Activated CD4-positive, alpha-beta T cell treated with anti-CD3 and anti-CD28 coated beads, Interleukin-2, amount 50 U/mL, for 24 hours (primary cell): ENCODE measurements around the gene FKBP1A.
A peak's percentile ranks its signal among the peaks of the same experiment; 100 is the strongest.
"Not testable (repeated sequence)": the region's sequence is repeated elsewhere in the genome, so short reads cannot be mapped to it uniquely, and the experiment has no call there.

Source experiments
- DNase-seq, 2 donors: peaks; one replicate each; pipeline ENCODE4 v3.0.0-alpha.2; 2020; ENCODE audit warnings: low read depth in 1 of 2, low spot score in 1 of 2

The FKBP1A gene

DNA sequence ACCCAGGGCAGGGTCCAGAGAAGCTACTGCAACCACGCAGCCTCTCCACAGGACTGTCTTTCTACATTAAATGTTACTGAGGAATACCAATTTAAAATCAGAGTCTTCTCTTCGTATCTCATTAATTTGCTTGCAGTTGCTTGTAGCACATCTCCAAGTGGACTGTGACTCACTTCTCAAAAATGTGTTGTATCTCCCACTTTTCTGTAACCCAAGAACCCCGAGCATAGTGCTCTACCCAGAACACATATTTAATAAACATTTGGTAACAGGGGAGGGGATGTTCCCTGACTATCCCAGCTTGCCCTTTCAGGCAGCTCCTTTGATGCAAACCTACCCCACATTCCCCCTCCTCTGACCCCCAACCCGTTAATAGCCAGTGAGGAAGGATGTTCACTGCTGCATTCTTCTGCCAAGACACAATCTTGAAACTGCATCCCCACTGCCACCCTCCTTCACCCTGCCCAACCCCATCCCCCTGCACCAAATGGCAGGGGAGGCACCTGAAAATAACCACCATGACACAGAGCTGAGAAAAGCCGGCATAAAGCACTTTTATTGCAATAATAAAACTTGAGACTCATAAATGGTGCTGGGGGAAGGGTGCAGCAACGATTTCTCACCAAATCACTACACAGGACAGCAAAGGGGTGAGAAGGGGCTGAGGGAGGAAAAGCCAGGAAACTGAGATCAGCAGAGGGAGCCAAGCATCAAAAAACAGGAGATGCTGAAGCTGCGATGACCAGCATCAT lies 24.2 kb downstream of the FKBP1A start:
- DNase-seq, result no peak

DNA sequence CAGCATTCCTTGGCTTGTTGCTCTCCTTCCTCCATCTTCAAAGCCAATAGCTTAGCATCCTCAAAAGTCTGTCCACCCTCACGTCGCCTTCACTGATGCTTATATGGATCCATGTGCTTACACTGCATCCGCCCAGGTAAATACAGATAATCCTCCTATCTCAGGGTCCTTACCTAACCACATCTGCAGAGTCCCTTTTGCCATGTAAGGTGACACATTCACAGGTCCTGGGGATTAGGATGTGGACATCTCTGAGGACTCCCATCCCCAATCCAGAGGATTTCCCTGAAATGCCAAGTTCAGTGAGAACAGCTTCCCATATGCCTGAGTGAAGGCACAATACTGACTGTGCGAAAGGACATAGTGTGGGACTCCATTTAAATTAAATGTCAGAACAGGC lies 25.4 kb downstream of the FKBP1A start:
- DNase-seq, result no peak

GRCh38 chr20:1364106-1364505 lies 28.7 kb downstream of the FKBP1A start:
- peak in 1 of 2 donors; percentile 17 for DNase-seq

DNA sequence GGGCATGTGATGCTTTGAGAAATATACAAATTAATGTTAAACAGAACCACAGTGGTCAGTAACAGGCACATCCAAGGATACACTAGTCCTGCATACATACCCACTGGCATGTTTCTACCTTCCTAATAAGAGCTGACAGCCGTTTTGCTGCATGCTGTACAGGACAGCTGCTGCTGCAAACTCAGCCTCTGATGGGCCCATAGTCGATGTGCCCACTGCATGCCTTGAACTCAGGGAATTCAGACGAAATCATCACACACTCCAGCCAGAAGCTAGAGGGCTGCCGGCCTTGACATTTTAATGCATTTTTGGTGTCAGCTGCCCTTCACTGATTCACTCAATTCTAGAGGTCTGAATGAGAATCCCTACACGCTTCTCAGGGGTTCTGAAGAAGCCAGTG lies 29.3 kb downstream of the FKBP1A start:
- no peak for DNase-seq

DNA sequence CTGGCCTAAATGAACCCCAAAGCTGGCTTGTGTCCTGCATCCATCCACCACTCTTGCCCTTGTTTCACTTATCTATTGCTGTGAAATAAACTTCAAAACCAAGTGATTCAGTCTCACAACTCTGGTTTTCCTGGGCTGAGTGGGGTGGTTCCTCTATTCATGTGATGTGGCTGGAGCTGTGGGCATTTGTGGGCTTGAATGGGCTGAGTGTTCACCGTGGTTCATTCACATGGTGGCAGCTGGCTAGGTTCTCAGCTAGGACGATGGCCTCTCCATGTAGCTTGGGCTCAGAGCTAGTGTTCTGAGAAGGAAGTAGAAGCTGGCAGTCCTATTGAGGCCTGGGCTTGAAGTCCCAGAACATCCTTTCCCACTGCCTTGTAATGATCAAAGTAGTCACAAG lies 30.4 kb downstream of the FKBP1A start:
- DNase-seq, result no peak

DNA sequence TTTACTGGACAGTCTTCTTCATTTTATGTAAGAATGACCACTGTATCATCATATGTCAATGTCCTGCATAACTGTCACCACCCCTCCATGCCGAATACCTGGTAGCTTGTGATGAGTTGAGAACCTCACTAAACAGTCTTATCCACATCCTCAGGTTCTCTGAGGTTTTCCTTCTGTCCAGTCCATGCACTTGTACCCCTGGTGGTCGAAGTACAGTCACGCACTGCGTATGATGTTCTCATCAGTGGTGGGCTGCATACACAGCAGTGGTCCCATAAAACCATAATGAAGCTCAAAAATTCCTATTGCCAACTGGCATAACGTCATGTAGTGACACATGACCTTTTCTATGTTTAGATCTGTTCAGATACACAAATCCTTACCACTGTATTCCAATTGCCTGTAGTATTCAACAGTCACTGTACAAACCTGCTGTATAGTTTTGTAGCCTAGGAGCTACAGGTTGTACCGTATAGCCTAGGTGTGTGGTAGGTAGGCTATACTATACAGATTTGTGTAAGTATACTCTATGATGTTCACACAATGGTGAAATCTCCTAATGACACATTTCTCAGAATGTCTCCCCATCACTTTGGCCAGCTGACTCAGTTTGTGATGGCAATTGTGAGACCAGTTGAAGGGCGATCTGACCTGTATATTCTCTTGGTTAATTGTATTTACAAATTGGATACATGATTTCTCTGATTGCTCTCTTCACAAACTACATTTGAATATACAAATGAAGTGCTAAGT lies 32.6 kb downstream of the FKBP1A start:
- no peak for DNase-seq

DNA sequence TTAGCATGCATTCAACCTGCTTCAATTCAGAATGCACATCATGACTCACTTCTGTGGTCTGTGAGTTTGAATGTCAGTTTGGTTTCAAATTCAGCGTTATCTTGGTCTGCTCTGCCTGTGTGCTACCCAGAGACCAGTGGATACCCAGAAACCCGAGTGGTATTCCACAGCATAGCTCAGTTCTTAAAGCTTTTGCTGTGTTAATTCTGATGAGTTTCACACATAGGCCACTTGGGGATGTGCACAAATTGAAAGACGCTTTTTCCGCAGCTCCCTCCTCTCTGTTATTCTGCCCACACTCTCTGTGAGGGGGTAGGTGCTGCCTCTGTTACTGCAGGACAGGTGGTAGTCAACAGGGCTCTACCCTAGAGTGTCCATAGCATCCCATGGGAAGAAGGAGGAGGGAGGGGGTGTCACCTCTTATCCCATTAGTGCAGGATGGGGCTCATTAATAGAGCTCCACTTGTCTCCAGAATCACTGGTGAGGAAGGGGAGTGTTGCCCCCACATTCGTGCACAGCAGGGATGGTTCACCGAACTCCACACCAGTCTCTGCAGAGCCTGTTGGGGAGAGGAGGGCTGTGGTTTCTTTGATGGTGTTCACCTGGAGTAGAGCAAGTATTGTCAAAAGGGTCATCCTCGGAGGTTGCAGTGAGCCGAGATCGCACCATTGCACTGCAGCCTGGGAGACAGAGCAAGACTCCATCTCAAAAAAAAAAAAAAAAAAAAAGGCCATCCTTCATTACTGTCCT lies 34.8 kb downstream of the FKBP1A start:
- peak in 1 of 2 donors; percentile 48 for DNase-seq

DNA sequence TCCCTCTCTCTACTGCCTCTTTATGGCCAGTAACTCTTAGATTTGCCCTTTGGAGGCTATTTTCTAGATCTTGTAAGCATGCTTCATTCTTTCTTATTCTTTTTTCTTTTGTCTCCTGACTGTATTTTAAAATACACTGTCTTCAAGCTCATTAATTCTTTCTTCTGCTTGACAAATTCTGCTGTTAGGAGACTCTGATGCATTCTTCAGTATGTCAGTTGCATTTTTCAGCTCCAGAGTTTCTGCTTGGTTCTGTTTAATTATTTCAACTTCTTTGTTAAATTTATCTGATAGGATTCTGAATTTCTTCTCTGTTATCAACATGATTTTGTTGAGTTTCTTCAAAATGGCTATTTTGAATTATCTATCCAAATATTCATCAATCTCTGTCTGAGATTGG lies 38.9 kb downstream of the FKBP1A start:
- DNase-seq, result no peak

DNA sequence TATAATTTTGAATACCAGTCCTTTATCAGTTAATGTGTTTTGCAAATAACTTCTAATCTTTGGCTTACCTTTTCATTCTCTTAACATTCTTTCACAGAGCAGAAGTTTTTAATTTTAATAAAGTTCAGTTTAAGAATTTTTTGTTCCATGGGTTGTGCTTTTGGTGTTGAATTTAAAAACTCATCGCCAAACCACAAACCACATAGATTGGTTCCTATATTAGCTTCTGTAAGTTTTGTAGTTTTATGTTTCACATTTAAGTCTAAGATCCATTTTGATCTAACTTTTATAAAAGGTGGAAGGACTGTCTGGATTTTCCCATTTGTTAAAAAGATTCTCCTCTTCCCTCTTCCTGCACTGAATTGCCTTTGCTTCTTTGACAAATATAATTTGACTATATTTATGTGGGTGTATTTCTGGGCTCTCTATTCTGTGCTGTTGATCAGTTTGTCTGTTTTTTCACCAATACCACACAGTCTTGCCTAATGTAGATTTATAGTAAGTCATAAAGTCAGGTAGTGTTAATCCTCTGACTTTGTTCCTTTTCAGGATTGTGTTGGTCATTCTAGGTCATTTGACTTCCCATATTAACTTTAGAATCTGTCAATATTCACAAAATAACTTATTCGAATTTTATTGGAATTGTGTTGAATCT lies 46.4 kb downstream of the FKBP1A start:
- no peak for DNase-seq

- DNase-seq, result no peak
Observed at GRCh38 chr20:1345756-1346093, 47.1 kb downstream of the FKBP1A start.

GRCh38 chr20:1345030-1345755 lies 47.7 kb downstream of the FKBP1A start:
- no peak for DNase-seq

- not testable (repeated sequence) for DNase-seq
Observed at GRCh38 chr20:1343446-1344124, 49.3 kb downstream of the FKBP1A start.

GRCh38 chr20:1341561-1342265 lies 51.1 kb downstream of the FKBP1A start:
- DNase-seq, result no peak

DNA sequence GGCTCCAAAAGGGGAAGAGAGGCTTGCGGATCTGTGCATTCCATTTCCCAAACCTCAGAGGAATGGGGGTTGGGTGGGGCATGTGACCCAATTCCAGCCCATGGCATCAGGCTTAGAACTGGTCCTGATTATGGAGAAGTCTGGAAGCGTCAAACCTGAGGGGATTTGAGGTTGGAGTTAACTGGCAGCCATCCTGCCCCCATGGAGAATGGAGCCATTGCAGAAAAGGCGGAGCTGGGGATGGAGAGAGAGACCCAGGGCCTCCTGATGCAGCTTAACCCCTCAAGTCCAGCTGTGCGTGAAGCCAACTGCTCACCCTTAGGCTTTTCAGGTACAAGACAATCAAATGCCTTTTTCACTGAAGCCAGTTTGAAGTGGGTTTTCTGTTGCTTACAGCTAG lies 54.1 kb downstream of the FKBP1A start:
- no peak for DNase-seq

- no peak for DNase-seq
Observed at GRCh38 chr20:1338096-1338495, 54.8 kb downstream of the FKBP1A start.

GRCh38 chr20:1337441-1337840 lies 55.4 kb downstream of the FKBP1A start:
- no peak for DNase-seq

- no peak for DNase-seq
Observed at GRCh38 chr20:1336699-1337367, 56.0 kb downstream of the FKBP1A start.

- DNase-seq, result no peak
Observed at GRCh38 chr20:1335961-1336698, 56.7 kb downstream of the FKBP1A start.
